Neural cell (in vitro differentiated cells): ENCODE results near the gene FILIP1L.

Experiments used
- CTCF ChIP-seq: fragments of 450-650 bp; IDR thresholded peaks from 2 replicates; pipeline ENCODE4 v1.5.1; 2014; ENCODE audit warnings: antibody characterized with exemption, mild to moderate bottlenecking, moderate library complexity; ENCODE audit not compliant: poor library complexity, severe bottlenecking
- RAD21 ChIP-seq: fragments of 450-650 bp; conservative IDR thresholded peaks from 2 replicates; pipeline ENCODE4 v1.6.1; 2014; ENCODE audit warnings: antibody characterized with exemption, mild to moderate bottlenecking, moderate library complexity

DNA sequence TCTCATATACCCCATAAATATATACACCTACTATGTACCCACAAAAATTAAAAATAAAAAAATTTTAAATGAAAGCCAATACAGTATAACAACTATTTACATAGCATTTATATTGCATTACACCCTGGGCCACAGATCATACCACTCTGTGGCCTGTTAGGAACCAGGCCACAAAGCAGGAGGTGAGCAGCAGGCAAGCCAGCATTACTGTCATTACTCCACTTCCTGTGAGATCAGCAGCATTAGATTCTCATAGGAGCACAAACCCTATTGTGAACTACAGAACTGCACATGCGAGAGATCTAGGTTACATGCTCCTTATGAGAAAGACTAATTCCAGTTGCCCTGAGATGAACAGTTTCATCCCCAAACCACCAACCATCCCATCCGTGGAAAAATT is 17.4 kb downstream of the FILIP1L start:
- TF ChIP-seq CTCF = no peak
- TF ChIP-seq RAD21 = no peak
